ENCODE measurements around the gene SLC30A9. TPM values are rescaled to one million over a fixed set of nuclear protein-coding genes. Genes with fewer than 3 reads are reported as not detected.

Gene SLC30A9
- total RNA-seq, 1 experiment from 2014 or later: 70.3 TPM

GRCh38 chr4:42015438-42015837 is 25.1 kb downstream of the SLC30A9 start:
- H3K9me3 ChIP-seq (ENCODE audit: low read length): no peaks in the 10 kb centered on the region
- no peak overlapping the region for H2AFZ ChIP-seq (ENCODE audit: low read length)
- H4K20me1 ChIP-seq (ENCODE audit: insufficient read depth, low read depth, low read length): no peaks in the 10 kb centered on the region
- H3K27ac ChIP-seq (ENCODE audit: low read length): no peak overlapping the region
- H3K36me3 ChIP-seq (ENCODE audit: insufficient read depth, low read length): peaks cover 28% of the 10 kb centered on the region; the same call in 1 of the 2 replicates
- no peak overlapping the region for H3K9ac ChIP-seq (ENCODE audit: low read length)
- peaks cover 92% of the 10 kb centered on the region for H3K79me2 ChIP-seq (ENCODE audit: low read length)
- no peaks in the 10 kb centered on the region for H3K27me3 ChIP-seq (ENCODE audit: low read length)
- 0 out of 2 replicates have a peak, but pooled peaks cover 4% of the 10 kb centered on the region for H3K9me2 ChIP-seq (replicated peaks; ENCODE audit: insufficient read depth, low read length)
- no peak overlapping the region for H3K4me2 ChIP-seq (ENCODE audit: low read depth, low read length, poor library complexity, severe bottlenecking)
- no peak overlapping the region for H3K4me3 ChIP-seq (ENCODE audit: low read length)
- no peaks in the 10 kb centered on the region for H3K4me1 ChIP-seq (ENCODE audit: low read length)
- DNase-seq: no peak

- no peak overlapping the region for H3K4me2 ChIP-seq (ENCODE audit: low read depth, low read length, poor library complexity, severe bottlenecking)
- H4K20me1 ChIP-seq (ENCODE audit: insufficient read depth, low read depth, low read length): no peaks in the 10 kb centered on the region
- H3K27ac ChIP-seq (ENCODE audit: low read length): no peak overlapping the region
- 0 out of 2 replicates have a peak, but pooled peaks cover 4% of the 10 kb centered on the region for H3K9me2 ChIP-seq (replicated peaks; ENCODE audit: insufficient read depth, low read length)
- H3K9ac ChIP-seq (ENCODE audit: low read length): no peak overlapping the region
- H3K79me2 ChIP-seq (ENCODE audit: low read length): peaks cover 74% of the 10 kb centered on the region
- no peak overlapping the region for H3K4me3 ChIP-seq (ENCODE audit: low read length)
- H3K4me1 ChIP-seq (ENCODE audit: low read length): no peaks in the 10 kb centered on the region
- H2AFZ ChIP-seq (ENCODE audit: low read length): no peak overlapping the region
- peaks cover 45% of the 10 kb centered on the region for H3K36me3 ChIP-seq (ENCODE audit: insufficient read depth, low read length)
- H3K27me3 ChIP-seq (ENCODE audit: low read length): no peaks in the 10 kb centered on the region
- DNase-seq: no peak
- no peaks in the 10 kb centered on the region for H3K9me3 ChIP-seq (ENCODE audit: low read length)
These were observed 28.1 kb downstream of the SLC30A9 start for GRCh38 chr4:42018451-42018850.

DNA sequence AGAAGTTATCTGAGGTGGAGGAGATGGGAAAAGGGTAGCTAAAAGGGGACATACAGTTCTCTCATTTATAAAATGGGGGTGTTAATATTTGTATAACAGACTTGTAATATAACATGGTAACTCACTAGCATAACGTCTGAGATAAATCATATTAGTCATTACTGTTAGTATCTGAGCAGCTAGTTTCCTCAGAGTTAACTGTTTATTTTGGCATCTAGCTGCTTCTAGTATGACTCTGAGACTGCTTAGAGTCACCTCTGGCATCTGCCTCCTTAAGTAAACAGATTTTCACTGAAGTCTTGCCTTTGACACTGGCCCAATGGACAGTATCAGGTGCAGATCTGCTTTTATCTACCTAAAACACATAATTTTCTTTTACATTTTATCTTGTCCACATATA is 58.1 kb downstream of the SLC30A9 start:
- no peak overlapping the region for H3K4me3 ChIP-seq (ENCODE audit: low read length)
- H3K79me2 ChIP-seq (ENCODE audit: low read length): no peaks in the 10 kb centered on the region
- peaks cover 25% of the 10 kb centered on the region for H3K36me3 ChIP-seq (ENCODE audit: insufficient read depth, low read length)
- H4K20me1 ChIP-seq (ENCODE audit: insufficient read depth, low read depth, low read length): no peaks in the 10 kb centered on the region
- no peak overlapping the region for H3K27ac ChIP-seq (ENCODE audit: low read length)
- H3K9me2 ChIP-seq (replicated peaks; ENCODE audit: insufficient read depth, low read length): no peaks in the 10 kb centered on the region
- no peak overlapping the region for H2AFZ ChIP-seq (ENCODE audit: low read length)
- no peak overlapping the region for H3K9ac ChIP-seq (ENCODE audit: low read length)
- no peak overlapping the region for H3K4me2 ChIP-seq (ENCODE audit: low read depth, low read length, poor library complexity, severe bottlenecking)
- H3K4me1 ChIP-seq (ENCODE audit: low read length): no peaks in the 10 kb centered on the region
- no peak for DNase-seq
- H3K27me3 ChIP-seq (ENCODE audit: low read length): no peaks in the 10 kb centered on the region
- H3K9me3 ChIP-seq (ENCODE audit: low read length): no peaks in the 10 kb centered on the region

GRCh38 chr4:42050516-42051249 is 60.4 kb downstream of the SLC30A9 start:
- Histone ChIP-seq H3K27me3 (ENCODE audit: low read length) (no peaks in the 10 kb centered on the region), H4K20me1 (ENCODE audit: insufficient read depth, low read depth, low read length) (no peaks in the 10 kb centered on the region), H3K4me3 (ENCODE audit: low read length) (no peak overlapping the region), H3K27ac (ENCODE audit: low read length) (no peak overlapping the region), H3K9me2 (replicated peaks; ENCODE audit: insufficient read depth, low read length) (no peaks in the 10 kb centered on the region), H3K79me2 (ENCODE audit: low read length) (no peaks in the 10 kb centered on the region), H3K4me2 (ENCODE audit: low read depth, low read length, poor library complexity, severe bottlenecking) (no peak overlapping the region), H3K9me3 (ENCODE audit: low read length) (no peaks in the 10 kb centered on the region), H3K9ac (ENCODE audit: low read length) (no peak overlapping the region), H3K36me3 (ENCODE audit: insufficient read depth, low read length) (peaks cover 33% of the 10 kb centered on the region), H3K4me1 (ENCODE audit: low read length) (no peaks in the 10 kb centered on the region), H2AFZ (ENCODE audit: low read length) (no peak overlapping the region)
- no peak for DNase-seq

DNA sequence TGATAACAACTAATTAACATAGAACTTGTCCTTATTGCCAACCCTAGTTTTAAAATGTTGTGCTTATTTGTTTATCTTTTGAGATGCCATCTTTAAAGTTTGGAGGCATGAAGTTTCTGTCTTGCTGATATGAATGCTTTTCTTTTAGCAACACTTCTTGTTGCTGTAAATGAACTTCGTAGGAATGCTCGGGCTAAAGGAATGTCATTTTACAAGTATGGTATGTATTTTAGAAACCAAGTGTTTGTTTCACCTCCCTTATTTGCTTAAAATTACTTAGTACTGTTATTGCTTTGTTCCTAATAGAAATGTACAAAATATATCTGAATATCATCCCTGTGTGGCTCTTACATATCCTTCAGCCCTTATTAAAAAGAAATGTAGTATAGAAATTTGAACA is 76.1 kb downstream of the SLC30A9 start:
- no peak overlapping the region for H3K4me2 ChIP-seq (ENCODE audit: low read depth, low read length, poor library complexity, severe bottlenecking)
- H3K27me3 ChIP-seq (ENCODE audit: low read length): no peaks in the 10 kb centered on the region
- no peak overlapping the region for H2AFZ ChIP-seq (ENCODE audit: low read length)
- H3K9me3 ChIP-seq (ENCODE audit: low read length): no peaks in the 10 kb centered on the region
- no peak overlapping the region for H3K27ac ChIP-seq (ENCODE audit: low read length)
- H3K79me2 ChIP-seq (ENCODE audit: low read length): no peaks in the 10 kb centered on the region; the same call in 1 of the 2 replicates
- H3K9me2 ChIP-seq (replicated peaks; ENCODE audit: insufficient read depth, low read length): no peaks in the 10 kb centered on the region
- no peak overlapping the region for H3K9ac ChIP-seq (ENCODE audit: low read length)
- H3K4me1 ChIP-seq (ENCODE audit: low read length): no peaks in the 10 kb centered on the region
- H3K4me3 ChIP-seq (ENCODE audit: low read length): no peak overlapping the region
- no peak for DNase-seq
- peaks cover 19% of the 10 kb centered on the region; the same call in 1 of the 2 replicates for H3K36me3 ChIP-seq (ENCODE audit: insufficient read depth, low read length)
- no peaks in the 10 kb centered on the region for H4K20me1 ChIP-seq (ENCODE audit: insufficient read depth, low read depth, low read length)

DNA sequence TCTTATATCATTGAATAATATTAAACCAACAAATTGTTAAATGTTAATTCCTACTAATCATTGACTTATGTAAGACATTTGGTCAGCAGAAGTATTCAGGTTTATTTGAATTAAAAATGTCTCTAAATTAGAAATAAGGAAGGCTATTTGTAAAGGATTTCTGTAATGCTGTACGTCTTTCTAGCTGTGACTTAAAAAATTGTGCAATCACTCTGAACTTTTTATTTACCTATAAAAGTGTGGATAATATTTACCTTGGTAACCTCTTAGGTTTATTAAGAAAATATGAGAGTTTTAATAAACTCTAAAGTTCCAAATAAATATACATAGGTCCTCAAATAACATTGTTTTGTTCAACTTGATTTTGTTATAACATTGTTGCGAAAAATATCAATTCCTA is 76.9 kb downstream of the SLC30A9 start:
- Histone ChIP-seq H3K9ac (ENCODE audit: low read length) (no peak overlapping the region), H3K4me3 (ENCODE audit: low read length) (no peak overlapping the region), H3K9me2 (replicated peaks; ENCODE audit: insufficient read depth, low read length) (no peaks in the 10 kb centered on the region), H4K20me1 (ENCODE audit: insufficient read depth, low read depth, low read length) (no peaks in the 10 kb centered on the region), H3K27ac (ENCODE audit: low read length) (no peak overlapping the region), H2AFZ (ENCODE audit: low read length) (no peak overlapping the region), H3K36me3 (ENCODE audit: insufficient read depth, low read length) (peaks cover 19% of the 10 kb centered on the region; the same call in 1 of the 2 replicates), H3K4me2 (ENCODE audit: low read depth, low read length, poor library complexity, severe bottlenecking) (no peak overlapping the region), H3K27me3 (ENCODE audit: low read length) (no peaks in the 10 kb centered on the region), H3K9me3 (ENCODE audit: low read length) (no peaks in the 10 kb centered on the region), H3K4me1 (ENCODE audit: low read length) (no peaks in the 10 kb centered on the region), H3K79me2 (ENCODE audit: low read length) (peaks cover under 1% of the 10 kb centered on the region; the same call in 1 of the 2 replicates)
- no peak for DNase-seq

DNA sequence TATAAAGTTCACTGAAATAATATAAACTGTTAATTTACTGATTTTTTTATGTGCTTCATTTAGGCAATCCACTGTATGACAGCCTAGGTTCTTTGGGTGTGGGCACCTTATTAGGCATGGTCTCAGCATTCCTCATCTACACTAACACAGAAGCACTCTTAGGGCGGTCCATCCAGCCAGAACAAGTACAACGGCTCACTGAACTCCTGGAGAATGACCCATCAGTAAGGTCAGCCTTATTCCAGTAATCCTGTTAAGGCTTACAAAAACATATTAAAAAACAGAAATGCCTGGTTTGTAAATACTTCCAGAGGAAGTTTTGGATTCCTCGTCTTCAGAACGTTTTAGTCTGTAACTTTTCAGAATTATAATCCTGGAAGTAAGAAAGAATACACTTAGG is 80.1 kb downstream of the SLC30A9 start:
- Histone ChIP-seq H3K27me3 (ENCODE audit: low read length) (no peaks in the 10 kb centered on the region), H3K36me3 (ENCODE audit: insufficient read depth, low read length) (peaks cover 12% of the 10 kb centered on the region; the same call in 1 of the 2 replicates), H3K9me3 (ENCODE audit: low read length) (no peaks in the 10 kb centered on the region), H3K27ac (ENCODE audit: low read length) (no peak overlapping the region), H3K79me2 (ENCODE audit: low read length) (peaks cover 4% of the 10 kb centered on the region; the same call in 1 of the 2 replicates), H3K9me2 (replicated peaks; ENCODE audit: insufficient read depth, low read length) (no peaks in the 10 kb centered on the region), H3K9ac (ENCODE audit: low read length) (no peak overlapping the region), H3K4me3 (ENCODE audit: low read length) (no peak overlapping the region), H3K4me1 (ENCODE audit: low read length) (no peaks in the 10 kb centered on the region), H3K4me2 (ENCODE audit: low read depth, low read length, poor library complexity, severe bottlenecking) (no peak overlapping the region), H2AFZ (ENCODE audit: low read length) (no peak overlapping the region), H4K20me1 (ENCODE audit: insufficient read depth, low read depth, low read length) (no peaks in the 10 kb centered on the region)
- no peak for DNase-seq

DNA sequence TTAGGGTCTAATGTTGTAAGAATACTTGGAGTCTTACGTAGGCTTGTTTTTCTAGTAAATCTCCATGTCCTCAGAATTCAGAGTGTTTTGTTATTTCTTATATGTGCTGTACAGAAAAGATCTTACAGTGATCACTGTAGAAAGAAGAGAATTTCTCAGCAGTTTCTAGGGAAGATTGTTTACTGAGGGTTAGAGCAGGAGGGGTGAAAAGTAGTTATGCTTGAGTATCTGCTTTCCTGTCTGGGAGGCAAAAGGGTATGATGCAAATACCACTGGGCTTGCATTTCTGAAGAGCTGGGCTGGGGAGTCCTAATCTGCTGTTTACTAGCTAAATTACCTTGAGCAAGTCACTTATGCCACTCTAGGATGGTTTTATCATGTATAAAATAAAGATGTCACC is 84.0 kb downstream of the SLC30A9 start:
- no peak for DNase-seq
- Histone ChIP-seq H3K27ac (ENCODE audit: low read length) (no peak overlapping the region), H3K79me2 (ENCODE audit: low read length) (0 out of 2 replicates have a peak, but pooled peaks cover 4% of the 10 kb centered on the region), H4K20me1 (ENCODE audit: insufficient read depth, low read depth, low read length) (no peaks in the 10 kb centered on the region), H3K9me2 (replicated peaks; ENCODE audit: insufficient read depth, low read length) (no peaks in the 10 kb centered on the region), H3K27me3 (ENCODE audit: low read length) (no peaks in the 10 kb centered on the region), H3K36me3 (ENCODE audit: insufficient read depth, low read length) (peaks cover 27% of the 10 kb centered on the region), H3K9ac (ENCODE audit: low read length) (no peak overlapping the region), H3K4me2 (ENCODE audit: low read depth, low read length, poor library complexity, severe bottlenecking) (no peak overlapping the region), H2AFZ (ENCODE audit: low read length) (no peak overlapping the region), H3K4me3 (ENCODE audit: low read length) (no peak overlapping the region), H3K4me1 (ENCODE audit: low read length) (peaks cover 6% of the 10 kb centered on the region), H3K9me3 (ENCODE audit: low read length) (no peaks in the 10 kb centered on the region)

All from Karpas-422 (cell line).